ENCODE measurements around the gene GSTM5. TPM values are rescaled to one million over a fixed set of nuclear protein-coding genes. Genes with fewer than 3 reads are reported as not detected.
"Not testable (repeated sequence)": the region's sequence is repeated elsewhere in the genome, so short reads cannot be mapped to it uniquely, and the experiment has no call there.

Gene GSTM5
- total and polyA plus RNA-seq, 12 donors = 0.48 to 10.5 (median 3.3) TPM

GRCh38 chr1:109687641-109688499 is 24.2 kb upstream of the GSTM5 start, which contains the start of gene GSTM1:
Gene GSTM1 (plus strand): TSS chr1:109687817. CDS start chr1:109687874, 57 bp downstream.
- peak within 1 kb of the TSS in 1 of 4 donors; percentile 61 for H3K4me3 ChIP-seq
- peak in 1 of 2 donors; percentile 17 for TF ChIP-seq POLR2A (IDR thresholded peaks at IDR 0.05)
- TF ChIP-seq, protein P1, sequence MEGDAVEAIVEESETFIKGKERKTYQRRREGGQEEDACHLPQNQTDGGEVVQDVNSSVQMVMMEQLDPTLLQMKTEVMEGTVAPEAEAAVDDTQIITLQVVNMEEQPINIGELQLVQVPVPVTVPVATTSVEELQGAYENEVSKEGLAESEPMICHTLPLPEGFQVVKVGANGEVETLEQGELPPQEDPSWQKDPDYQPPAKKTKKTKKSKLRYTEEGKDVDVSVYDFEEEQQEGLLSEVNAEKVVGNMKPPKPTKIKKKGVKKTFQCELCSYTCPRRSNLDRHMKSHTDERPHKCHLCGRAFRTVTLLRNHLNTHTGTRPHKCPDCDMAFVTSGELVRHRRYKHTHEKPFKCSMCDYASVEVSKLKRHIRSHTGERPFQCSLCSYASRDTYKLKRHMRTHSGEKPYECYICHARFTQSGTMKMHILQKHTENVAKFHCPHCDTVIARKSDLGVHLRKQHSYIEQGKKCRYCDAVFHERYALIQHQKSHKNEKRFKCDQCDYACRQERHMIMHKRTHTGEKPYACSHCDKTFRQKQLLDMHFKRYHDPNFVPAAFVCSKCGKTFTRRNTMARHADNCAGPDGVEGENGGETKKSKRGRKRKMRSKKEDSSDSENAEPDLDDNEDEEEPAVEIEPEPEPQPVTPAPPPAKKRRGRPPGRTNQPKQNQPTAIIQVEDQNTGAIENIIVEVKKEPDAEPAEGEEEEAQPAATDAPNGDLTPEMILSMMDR (IDR thresholded peaks at IDR 0.05) = peak in 2 of 6 experiments; percentile 49 to 52

DNA sequence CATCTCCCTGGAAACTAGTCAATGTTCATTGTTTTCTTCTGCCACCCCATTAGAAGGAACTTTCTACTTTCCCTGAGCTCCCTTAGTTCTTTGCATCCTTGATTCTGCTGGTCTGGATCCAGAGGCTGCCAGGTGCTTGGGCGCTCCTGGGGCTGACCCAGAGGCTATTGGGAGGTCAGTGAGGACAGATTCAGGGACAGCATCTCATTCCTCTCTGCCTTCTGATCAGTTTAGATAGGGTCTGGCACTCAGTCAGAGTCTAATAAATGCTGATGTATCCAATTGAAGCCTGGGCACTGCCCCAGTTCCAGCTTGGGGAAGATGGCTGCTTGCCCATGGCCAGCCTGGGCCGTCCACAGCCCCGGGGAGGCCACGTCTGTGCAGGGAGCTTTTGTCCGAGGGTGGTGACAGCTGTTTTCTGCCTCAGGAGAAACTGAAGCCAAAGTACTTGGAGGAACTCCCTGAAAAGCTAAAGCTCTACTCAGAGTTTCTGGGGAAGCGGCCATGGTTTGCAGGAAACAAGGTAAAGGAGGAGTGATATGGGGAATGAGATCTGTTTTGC is 22.1 kb upstream of the GSTM5 start:
- peak in 2 of 7 donors; percentile 42 to 51 for DNase-seq
- H3K27ac ChIP-seq = peak overlapping the region in 2 of 5 donors; percentile 69 to 77

More at GRCh38 chr1:109687641-109688499, 24.2 kb upstream of the GSTM5 start, which contains the start of gene GSTM1:
- Histone ChIP-seq H3K27ac (peak within 1 kb of the TSS in 2 of 5 donors; percentile 86 to 90), H3K27me3 (no peaks in the 10 kb centered on the region), H3K36me3 (replicated peaks in 1 of 2) (no peaks in the 10 kb centered on the region), H3K4me1 (replicated peaks in 1 of 2) (peaks cover 0 to 42% of the 10 kb centered on the region in 2 donors), H3K9me3 (replicated peaks in 1 of 3) (no peaks in the 10 kb centered on the region)
- WGBS, 4 donors = 0 to 1% (median 1%) methylated on average over 4 to 46 of the region's 46 CpGs; no CpG with 5 or more reads in 1 of the 4 donors
- intact Hi-C loops (cut with DNase I) = no loop called here
- DNase-seq = peak in 2 of 7 donors; percentile 78 to 90

DNA sequence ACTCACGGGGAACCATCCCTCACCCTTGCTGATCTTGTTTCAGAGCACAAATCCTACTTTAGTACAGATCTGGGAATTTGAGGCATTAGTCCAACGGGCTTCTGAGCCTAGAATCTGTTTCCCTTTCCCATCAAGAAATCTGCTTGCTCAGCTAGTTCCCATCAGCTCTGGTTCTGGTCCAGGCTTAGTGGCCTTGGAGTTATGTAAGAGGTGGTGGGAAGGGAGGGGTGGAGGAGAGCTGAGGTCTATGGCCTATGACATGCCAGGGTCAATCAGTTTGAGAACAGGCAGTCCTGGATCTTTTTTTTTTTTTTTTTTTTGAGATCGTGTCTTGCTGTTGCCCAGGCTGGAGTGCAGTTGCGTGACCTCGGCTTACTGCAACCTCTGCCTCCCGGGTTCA is 20.3 kb upstream of the GSTM5 start:
- Histone ChIP-seq H3K36me3 (replicated peaks in 1 of 2) (no peaks in the 10 kb centered on the region), H3K4me3 (no peak overlapping the region), H3K27ac (peak overlapping the region in 2 of 5 donors; percentile 77 to 83), H3K9me3 (replicated peaks in 1 of 3) (no peaks in the 10 kb centered on the region), H3K27me3 (no peaks in the 10 kb centered on the region), H3K4me1 (replicated peaks in 1 of 2) (peaks cover 0 to 46% of the 10 kb centered on the region in 2 donors)
- TF ChIP-seq POLR2A (IDR thresholded peaks at IDR 0.05) = no peak
- TF ChIP-seq, protein P1 (IDR thresholded peaks at IDR 0.05) = no peak
- WGBS, 4 donors = 18 to 21% (median 18%) methylated on average over 2 to 6 of the region's 6 CpGs; no CpG with 5 or more reads in 1 of the 4 donors
- intact Hi-C loops (cut with DNase I) = no loop called here
- peak in 2 of 7 donors; percentile 82 to 91 for DNase-seq

More for the DNA sequence above, 22.1 kb upstream of the GSTM5 start:
- 40 to 63% (median 42%) methylated on average over 6 of the region's 6 CpGs; no CpG with 5 or more reads in 1 of the 4 donors for WGBS, 4 donors
- H3K4me1 ChIP-seq (replicated peaks in 1 of 2) = peaks cover 0 to 42% of the 10 kb centered on the region in 2 donors
- no peaks in the 10 kb centered on the region for H3K9me3 ChIP-seq (replicated peaks in 1 of 3)
- no peaks in the 10 kb centered on the region for H3K36me3 ChIP-seq (replicated peaks in 1 of 2)
- intact Hi-C loops (cut with DNase I) = no loop called here
- no peak for TF ChIP-seq POLR2A (IDR thresholded peaks at IDR 0.05)
- TF ChIP-seq, protein P1 (IDR thresholded peaks at IDR 0.05) = no peak
- H3K27me3 ChIP-seq = no peaks in the 10 kb centered on the region
- no peak overlapping the region for H3K4me3 ChIP-seq

GRCh38 chr1:109694400-109694799 is 17.7 kb upstream of the GSTM5 start:
- H3K36me3 ChIP-seq (replicated peaks in 1 of 2); H3K9me3 ChIP-seq (replicated peaks in 1 of 3); H3K27me3 ChIP-seq; H3K4me3 ChIP-seq; DNase-seq; intact Hi-C loops (cut with DNase I); H3K27ac ChIP-seq: not testable (repeated sequence)
- 92 to 98% (median 94%) methylated on average over 5 of the region's 5 CpGs; no CpG with 5 or more reads in 1 of the 4 donors for WGBS, 4 donors
- peaks cover 0 to 33% of the 10 kb centered on the region in 2 donors for H3K4me1 ChIP-seq (replicated peaks in 1 of 2)

GRCh38 chr1:109695138-109695537 is 16.9 kb upstream of the GSTM5 start:
- not testable (repeated sequence) for DNase-seq
- 80 to 88% (median 83%) methylated on average over 3 of the region's 3 CpGs; no CpG with 5 or more reads in 1 of the 4 donors for WGBS, 4 donors

More at GRCh38 chr1:109695138-109695537, 16.9 kb upstream of the GSTM5 start:
- H3K27ac ChIP-seq; H3K36me3 ChIP-seq (replicated peaks in 1 of 2); H3K4me3 ChIP-seq; intact Hi-C loops (cut with DNase I); H3K27me3 ChIP-seq; H3K9me3 ChIP-seq (replicated peaks in 1 of 3): not testable (repeated sequence)
- H3K4me1 ChIP-seq (replicated peaks in 1 of 2) = peaks cover 0 to 25% of the 10 kb centered on the region in 2 donors

Data from adrenal gland (tissue), 12 donors.